SK-N-SH (cell line): ENCODE results near the gene PFKFB2. TPM values are rescaled to one million over a fixed set of nuclear protein-coding genes. Genes with fewer than 3 reads are reported as not detected.
A peak's percentile ranks its signal among the peaks of the same experiment; 100 is the strongest.

ENCODE experiments used
- CTCF ChIA-PET: fragments of 300-600, 350-600 bp; formaldehyde crosslinking; extraction: SDS; loops from one replicate; lab custom pipeline; 2021; lab: Yijun Ruan, JAX
- POLR2A ChIA-PET: fragments of 350-600 bp; sonication (Branson Sonifier 250); formaldehyde crosslinking; extraction: SDS; loops from one replicate; lab custom pipeline; 2020; ENCODE audit warnings: antibody characterized with exemption, inconsistent platforms; lab: Yijun Ruan, JAX
- DNase-seq: peaks from one replicate; pipeline ENCODE4 v3.0.0; 2012
- H2AFZ ChIP-seq: fragments of 200-600 bp; sonication (generic); 2 replicates; pipeline ENCODE4 v1.8.1; 2016; ENCODE audit warnings: antibody characterized with exemption, mild to moderate bottlenecking, low read depth
- H3F3A ChIP-seq: fragments of 200-600 bp; sonication (generic); replicated peaks from 2 replicates; pipeline ENCODE3; 2016; ENCODE audit warnings: antibody characterized with exemption, mild to moderate bottlenecking; ENCODE audit not compliant: insufficient read depth
- H3K27ac ChIP-seq, 2 experiments: fragments of 200-500 bp in 1 of 2; fragments of 200-600 bp in 1 of 2; sonication (Bioruptor generic) in 1 of 2; sonication (generic), shearing (Covaris generic) in 1 of 2; 2 replicates each; pipeline versions ENCODE4 v1.5.1 to v1.6.1; 2014 to 2016; ENCODE audit warnings: low read depth in 2 of 2, inconsistent platforms in 1 of 2, low read length in 1 of 2, mild to moderate bottlenecking in 1 of 2, mixed read lengths in 1 of 2
- H3K27me3 ChIP-seq: fragments of 200-600 bp; sonication (generic), shearing (Covaris generic); 2 replicates; pipeline ENCODE4 v1.6.1; 2016; ENCODE audit warnings: mixed run types; ENCODE audit not compliant: insufficient read depth
- H3K36me3 ChIP-seq, 2 experiments: fragments of 200-500 bp in 1 of 2; fragments of 200-600 bp in 1 of 2; sonication (Bioruptor generic) in 1 of 2; sonication (generic) in 1 of 2; replicated peaks in 1 of 2; 2 replicates each; pipeline versions ENCODE3 to v1.5.1; 2014 to 2016; ENCODE audit warnings: low read length in 1 of 2, mild to moderate bottlenecking in 1 of 2; ENCODE audit not compliant: insufficient read depth in 2 of 2, control insufficient read depth in 1 of 2
- H3K4me1 ChIP-seq, 2 experiments: fragments of 200-500 bp in 1 of 2; fragments of 200-600 bp in 1 of 2; sonication (Bioruptor generic) in 1 of 2; sonication (generic), shearing (Covaris generic) in 1 of 2; 2 replicates each; pipeline versions ENCODE4 v1.5.1 to v1.6.1; 2014 to 2016; ENCODE audit warnings: low read depth in 1 of 2, low read length in 1 of 2, mixed run types in 1 of 2; ENCODE audit not compliant: insufficient read depth in 2 of 2, control insufficient read depth in 1 of 2
- H3K4me2 ChIP-seq: fragments of 200-600 bp; sonication (generic), shearing (Covaris generic); 2 replicates; pipeline ENCODE4 v1.6.1; 2017; ENCODE audit warnings: mixed run types
- H3K4me3 ChIP-seq, 2 experiments: fragments of 200-500 bp in 1 of 2; fragments of 200-600 bp in 1 of 2; sonication (Bioruptor generic) in 1 of 2; sonication (generic), shearing (Covaris generic) in 1 of 2; 2 replicates each; pipeline versions ENCODE4 v1.5.1 to v1.8.1; 2014 to 2016; ENCODE audit warnings: low read depth in 2 of 2, inconsistent platforms in 1 of 2, low read length in 1 of 2, mild to moderate bottlenecking in 1 of 2, mixed read lengths in 1 of 2, moderate library complexity in 1 of 2
- H3K79me2 ChIP-seq: fragments of 200-600 bp; sonication (generic); 2 replicates; pipeline ENCODE4 v1.8.1; 2017; ENCODE audit warnings: mild to moderate bottlenecking; ENCODE audit not compliant: insufficient read depth
- H3K9ac ChIP-seq: fragments of 200-600 bp; sonication (generic); 2 replicates; pipeline ENCODE4 v1.6.1; 2017; ENCODE audit warnings: mixed run types
- H3K9me2 ChIP-seq: fragments of 200-600 bp; sonication (generic); 2 replicates; pipeline ENCODE4 v1.6.1; 2017; ENCODE audit warnings: mixed run types
- H3K9me3 ChIP-seq: fragments of 200-600 bp; sonication (generic); 2 replicates; pipeline ENCODE4 v1.6.1; 2017; ENCODE audit warnings: mixed run types, mild to moderate bottlenecking, moderate library complexity
- H4K20me1 ChIP-seq: fragments of 200-600 bp; sonication (generic); 2 replicates; pipeline ENCODE4 v1.6.1; 2017; ENCODE audit warnings: mild to moderate bottlenecking, mixed run types; ENCODE audit not compliant: insufficient read depth
- CHD2 ChIP-seq: fragments of 150-350 bp; IDR thresholded peaks from 2 replicates; pipeline ENCODE4 v1.6.1; 2018; ENCODE audit warnings: low read length; ENCODE audit not compliant: partially characterized antibody
- ELF1 ChIP-seq: IDR thresholded peaks from 2 replicates; pipeline ENCODE4 v1.4.0; 2012
- EZH2phosphoT487 ChIP-seq: fragments of 200-600 bp; sonication (generic); IDR thresholded peaks from 2 replicates; pipeline ENCODE4 v1.6.1; 2017; ENCODE audit warnings: low read depth, mixed run types, mild to moderate bottlenecking, antibody characterized with exemption, moderate library complexity, borderline replicate concordance
- FOXJ3 ChIP-seq: sonication (generic); formaldehyde crosslinking; IDR thresholded peaks from 2 replicates; pipeline ENCODE4 v1.5.1; 2020; ENCODE audit warnings: mild to moderate bottlenecking, missing genetic modification reagents
- FOXM1 ChIP-seq: IDR thresholded peaks from 2 replicates; pipeline ENCODE4 v1.4.0; 2012; ENCODE audit warnings: low read depth, mild to moderate bottlenecking
- GATA2 ChIP-seq: sonication (generic); formaldehyde crosslinking; IDR thresholded peaks from 2 replicates; pipeline ENCODE4 v1.5.0; 2020; ENCODE audit warnings: mild to moderate bottlenecking, missing genetic modification reagents
- JUND ChIP-seq: IDR thresholded peaks from 2 replicates; pipeline ENCODE4 v1.4.0; 2012
- MEF2A ChIP-seq: IDR thresholded peaks from 2 replicates; pipeline ENCODE4 v1.4.0; 2012; ENCODE audit warnings: low read depth, borderline replicate concordance
- MXI1 ChIP-seq: IDR thresholded peaks from 2 replicates; pipeline ENCODE4 v1.6.1; 2012; ENCODE audit warnings: mild to moderate bottlenecking, low read depth, low read length, improper control_type of control experiment
- NFIC ChIP-seq: IDR thresholded peaks from 2 replicates; pipeline ENCODE4 v1.4.0; 2012; ENCODE audit warnings: borderline replicate concordance
- POLR2AphosphoS5 ChIP-seq: IDR thresholded peaks from 2 replicates; pipeline ENCODE4 v1.6.1; 2012; ENCODE audit warnings: low read depth, low read length
- SIN3A ChIP-seq: IDR thresholded peaks from 2 replicates; pipeline ENCODE4 v1.6.1; 2012; ENCODE audit warnings: low read depth, mild to moderate bottlenecking, low read length, moderate library complexity, borderline replicate concordance
- SMC3 ChIP-seq: IDR thresholded peaks from 2 replicates; pipeline ENCODE4 v1.6.1; 2012; ENCODE audit warnings: low read depth, low read length, improper control_type of control experiment
- TAF1 ChIP-seq: IDR thresholded peaks from 2 replicates; pipeline ENCODE4 v1.6.1; 2012; ENCODE audit warnings: low read depth, mild to moderate bottlenecking, low read length, moderate library complexity, borderline replicate concordance
- TCF12 ChIP-seq: IDR thresholded peaks from 2 replicates; pipeline ENCODE4 v1.4.0; 2012
- YY1 ChIP-seq: IDR thresholded peaks from 2 replicates; pipeline ENCODE4 v1.4.0; 2012; ENCODE audit warnings: low read depth, mild to moderate bottlenecking
- WGBS: methylation state at CpG from one replicate; pipeline ENCODE4 v1.1.6; 2017; ENCODE audit warnings: low lambda C conversion rate; 5-methylcytosine and 5-hydroxymethylcytosine counted together
- polyA plus RNA-seq, 3 experiments: library from polyadenylated mRNA; depleted of rRNA; stranded (reverse); fragments of >200 nt; gene quantifications; 2 replicates each; pipeline ENCODE4 v1.2.3, GENCODE V29; 2012
- TF ChIP-seq, protein P1 (sequence below): fragments of 150-350 bp; IDR thresholded peaks from 2 replicates; pipeline ENCODE4 v1.6.1; 2016; ENCODE audit warnings: mild to moderate bottlenecking, low read depth, low read length
- TF ChIP-seq, protein P2 (sequence below): IDR thresholded peaks from 2 replicates; pipeline ENCODE4 v1.4.0; 2012; ENCODE audit warnings: low read depth, borderline replicate concordance
- TF ChIP-seq, protein P3 (sequence below): fragments of 200-600 bp; sonication (generic); IDR thresholded peaks from 2 replicates; pipeline ENCODE4 v1.6.1; 2017; ENCODE audit warnings: antibody characterized with exemption, mild to moderate bottlenecking, moderate library complexity
- TF ChIP-seq, protein P4 (sequence below): IDR thresholded peaks from 2 replicates; pipeline ENCODE4 v1.4.0; 2012; ENCODE audit warnings: low read depth

The PFKFB2 gene
- polyA plus RNA-seq, 1 of the 3 experiments (the other 2 are of a cell fraction) = 1.8 TPM

DNA sequence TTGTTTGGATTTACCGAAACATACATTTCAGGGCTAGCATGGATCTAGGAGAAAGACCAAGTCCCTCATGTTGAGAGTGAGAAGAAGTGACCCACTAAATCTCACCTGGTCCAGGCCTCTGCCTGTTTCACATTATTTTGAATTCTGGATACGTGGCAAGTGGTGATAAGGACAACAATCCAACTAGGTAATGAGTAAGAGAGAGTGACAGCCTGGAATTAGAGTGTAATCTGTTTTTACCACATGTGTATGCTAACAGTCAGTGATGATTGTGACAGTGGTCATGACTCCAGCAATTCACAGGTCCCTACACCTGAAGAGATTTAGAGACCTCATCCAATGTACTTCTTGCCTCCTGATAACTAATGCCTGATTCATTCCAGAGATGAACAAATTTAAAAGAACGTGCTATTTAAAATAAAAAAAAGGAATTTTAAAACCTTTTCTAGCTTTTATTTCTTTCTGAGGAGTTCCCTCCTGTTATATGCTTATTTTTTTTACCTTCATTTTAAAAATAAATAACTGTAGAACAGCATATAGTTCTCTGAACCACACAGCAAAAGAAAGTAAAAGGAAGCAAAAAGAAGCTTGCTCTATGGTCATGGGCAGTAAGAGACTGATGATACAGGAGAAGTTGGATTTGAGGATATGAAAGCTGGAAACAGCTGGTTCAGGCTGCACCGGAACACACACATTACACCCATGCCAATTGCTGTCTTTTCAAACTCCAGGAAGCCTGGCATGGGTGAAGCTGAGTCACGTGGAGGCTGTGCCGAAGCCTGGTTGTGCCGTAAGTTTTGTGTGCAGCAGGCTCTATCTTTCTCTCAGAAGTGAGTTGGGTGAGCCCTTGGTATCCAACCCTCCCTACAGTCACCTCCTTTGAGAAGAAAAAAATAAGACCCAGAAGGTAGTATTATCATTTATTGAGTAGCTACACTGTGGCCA, 35.2 kb upstream of the PFKFB2 start:
- Histone ChIP-seq H2AFZ (no peak overlapping the region), H3K4me2 (no peak overlapping the region), H3K27ac (no peak overlapping the region), H3K27me3 (no peaks in the 10 kb centered on the region), H3K4me3 (no peak overlapping the region), H3K9me3 (no peaks in the 10 kb centered on the region), H4K20me1 (no peaks in the 10 kb centered on the region), H3F3A (no peaks in the 10 kb centered on the region), H3K4me1 (peaks cover 0 to 8% of the 10 kb centered on the region in 2 experiments; a peak in 2 of 4 replicates), H3K36me3 (no peaks in the 10 kb centered on the region), H3K9ac (no peak overlapping the region), H3K79me2 (no peaks in the 10 kb centered on the region)
- ChIA-PET POLR2A (no interaction called here), CTCF (interaction anchor here (0.9 to 1.9 kb wide), 4 partner anchors 12 to 36 kb away, joined by 3 to 6 read pairs (median 5); no protein-coding TSS in a partner anchor)
- no peak for DNase-seq
- 45% methylated on average over 7 of the region's 7 CpGs for WGBS
- TF ChIP-seq, protein P1, sequence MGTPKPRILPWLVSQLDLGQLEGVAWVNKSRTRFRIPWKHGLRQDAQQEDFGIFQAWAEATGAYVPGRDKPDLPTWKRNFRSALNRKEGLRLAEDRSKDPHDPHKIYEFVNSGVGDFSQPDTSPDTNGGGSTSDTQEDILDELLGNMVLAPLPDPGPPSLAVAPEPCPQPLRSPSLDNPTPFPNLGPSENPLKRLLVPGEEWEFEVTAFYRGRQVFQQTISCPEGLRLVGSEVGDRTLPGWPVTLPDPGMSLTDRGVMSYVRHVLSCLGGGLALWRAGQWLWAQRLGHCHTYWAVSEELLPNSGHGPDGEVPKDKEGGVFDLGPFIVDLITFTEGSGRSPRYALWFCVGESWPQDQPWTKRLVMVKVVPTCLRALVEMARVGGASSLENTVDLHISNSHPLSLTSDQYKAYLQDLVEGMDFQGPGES = no peak
- TF ChIP-seq, protein P2, sequence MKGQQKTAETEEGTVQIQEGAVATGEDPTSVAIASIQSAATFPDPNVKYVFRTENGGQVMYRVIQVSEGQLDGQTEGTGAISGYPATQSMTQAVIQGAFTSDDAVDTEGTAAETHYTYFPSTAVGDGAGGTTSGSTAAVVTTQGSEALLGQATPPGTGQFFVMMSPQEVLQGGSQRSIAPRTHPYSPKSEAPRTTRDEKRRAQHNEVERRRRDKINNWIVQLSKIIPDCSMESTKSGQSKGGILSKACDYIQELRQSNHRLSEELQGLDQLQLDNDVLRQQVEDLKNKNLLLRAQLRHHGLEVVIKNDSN = peak; percentile 69; the same call in 1 of the 2 replicates
- TF ChIP-seq, all 33 proteins: peak for 1
- no peaks in the 10 kb centered on the region for H3K9me2 ChIP-seq

DNA sequence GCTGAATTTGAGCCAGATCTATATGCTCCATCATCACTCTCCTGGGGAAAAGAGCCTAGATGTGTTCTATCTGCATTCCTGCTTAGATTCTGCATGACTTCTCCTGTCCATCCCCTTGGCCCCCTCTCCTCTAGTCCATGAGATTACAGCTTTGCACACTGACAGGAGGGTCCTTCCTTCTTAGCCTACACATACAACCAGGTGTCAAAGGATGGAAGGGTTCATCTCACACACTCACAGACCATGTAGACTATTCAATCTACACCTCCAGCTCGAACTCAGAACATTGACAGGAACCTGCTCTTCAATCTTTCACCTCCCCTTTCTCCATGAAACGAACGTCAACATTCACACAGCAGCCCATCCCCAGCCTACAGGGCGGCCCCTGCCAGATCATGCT, 34.4 kb upstream of the PFKFB2 start:
- H3K4me1 ChIP-seq = peaks cover 0 to 8% of the 10 kb centered on the region in 2 experiments; a peak in 2 of 4 replicates
- H3K4me3 ChIP-seq = no peak overlapping the region
- no peak for TF ChIP-seq CHD2
- TF ChIP-seq YY1 = no peak
- no peak for TF ChIP-seq FOXM1
- TF ChIP-seq EZH2phosphoT487 = no peak
- no peak for TF ChIP-seq TCF12
- no peak for TF ChIP-seq MEF2A
- TF ChIP-seq SMC3 = no peak
- no peak for TF ChIP-seq FOXJ3 (CRISPR knock-in tag)
- no peak for TF ChIP-seq JUND
- TF ChIP-seq TAF1 = no peak
- no peak for TF ChIP-seq NFIC
- TF ChIP-seq SIN3A = no peak
- TF ChIP-seq, protein P3, sequence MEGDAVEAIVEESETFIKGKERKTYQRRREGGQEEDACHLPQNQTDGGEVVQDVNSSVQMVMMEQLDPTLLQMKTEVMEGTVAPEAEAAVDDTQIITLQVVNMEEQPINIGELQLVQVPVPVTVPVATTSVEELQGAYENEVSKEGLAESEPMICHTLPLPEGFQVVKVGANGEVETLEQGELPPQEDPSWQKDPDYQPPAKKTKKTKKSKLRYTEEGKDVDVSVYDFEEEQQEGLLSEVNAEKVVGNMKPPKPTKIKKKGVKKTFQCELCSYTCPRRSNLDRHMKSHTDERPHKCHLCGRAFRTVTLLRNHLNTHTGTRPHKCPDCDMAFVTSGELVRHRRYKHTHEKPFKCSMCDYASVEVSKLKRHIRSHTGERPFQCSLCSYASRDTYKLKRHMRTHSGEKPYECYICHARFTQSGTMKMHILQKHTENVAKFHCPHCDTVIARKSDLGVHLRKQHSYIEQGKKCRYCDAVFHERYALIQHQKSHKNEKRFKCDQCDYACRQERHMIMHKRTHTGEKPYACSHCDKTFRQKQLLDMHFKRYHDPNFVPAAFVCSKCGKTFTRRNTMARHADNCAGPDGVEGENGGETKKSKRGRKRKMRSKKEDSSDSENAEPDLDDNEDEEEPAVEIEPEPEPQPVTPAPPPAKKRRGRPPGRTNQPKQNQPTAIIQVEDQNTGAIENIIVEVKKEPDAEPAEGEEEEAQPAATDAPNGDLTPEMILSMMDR = no peak
- TF ChIP-seq POLR2AphosphoS5 = no peak
- no peak for TF ChIP-seq GATA2 (CRISPR knock-in tag)
- TF ChIP-seq ELF1 = no peak
- TF ChIP-seq, protein P1 = no peak
- TF ChIP-seq MXI1 = no peak
- TF ChIP-seq, protein P4, sequence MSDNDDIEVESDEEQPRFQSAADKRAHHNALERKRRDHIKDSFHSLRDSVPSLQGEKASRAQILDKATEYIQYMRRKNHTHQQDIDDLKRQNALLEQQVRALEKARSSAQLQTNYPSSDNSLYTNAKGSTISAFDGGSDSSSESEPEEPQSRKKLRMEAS = no peak
- TF ChIP-seq, all 33 proteins: peak for 0
- 64% methylated on average over 4 of the region's 4 CpGs for WGBS
- Histone ChIP-seq H3K27me3 (no peaks in the 10 kb centered on the region), H3K9ac (no peak overlapping the region), H2AFZ (no peak overlapping the region), H3K9me2 (no peaks in the 10 kb centered on the region), H3K36me3 (no peaks in the 10 kb centered on the region), H3K4me2 (no peak overlapping the region), H3F3A (no peaks in the 10 kb centered on the region), H3K79me2 (no peaks in the 10 kb centered on the region), H4K20me1 (no peaks in the 10 kb centered on the region), H3K9me3 (no peaks in the 10 kb centered on the region), H3K27ac (no peak overlapping the region)
- ChIA-PET POLR2A (no interaction called here), CTCF (interaction anchor here (0.9 to 1.9 kb wide), 4 partner anchors 13 to 36 kb away, joined by 3 to 6 read pairs (median 5); no protein-coding TSS in a partner anchor)
- no peak for DNase-seq
